H9 (cell line): ENCODE measurements around the gene KCNMA1. TPM values are rescaled to one million over a fixed set of nuclear protein-coding genes. Genes with fewer than 3 reads are reported as not detected.

Experiments used
- DNase-seq: peaks from one replicate; pipeline ENCODE4 v3.0.0-alpha.2; 2017
- H2AFZ ChIP-seq: one replicate; pipeline ENCODE4 v1.6.1; 2013; ENCODE audit warnings: mild to moderate bottlenecking, low read length, control low read depth, moderate library complexity
- H2AK5ac ChIP-seq: 2 replicates; pipeline ENCODE4 v1.6.1; 2013; ENCODE audit warnings: low read length, control low read depth, mixed read lengths; ENCODE audit not compliant: insufficient read length
- H2BK120ac ChIP-seq: one replicate; pipeline ENCODE4 v1.6.1; 2013; ENCODE audit warnings: low read depth, mild to moderate bottlenecking, low read length, control low read depth, inconsistent platforms; ENCODE audit not compliant: poor library complexity, severe bottlenecking
- H2BK12ac ChIP-seq: 2 replicates; pipeline ENCODE4 v1.6.1; 2013; ENCODE audit warnings: low read length, control low read depth, mixed read lengths, low read depth; ENCODE audit not compliant: insufficient read length
- H2BK15ac ChIP-seq: 2 replicates; pipeline ENCODE4 v1.6.1; 2013; ENCODE audit warnings: low read depth, low read length, control low read depth
- H2BK20ac ChIP-seq: one replicate; pipeline ENCODE4 v1.6.1; 2013; ENCODE audit warnings: low read depth, mild to moderate bottlenecking, low read length, control low read depth, inconsistent platforms; ENCODE audit not compliant: poor library complexity, severe bottlenecking
- H2BK5ac ChIP-seq: 2 replicates; pipeline ENCODE4 v1.6.1; 2013; ENCODE audit warnings: low read length, control low read depth, mixed read lengths; ENCODE audit not compliant: insufficient read length
- H3K14ac ChIP-seq: 2 replicates; pipeline ENCODE4 v1.6.1; 2013; ENCODE audit warnings: low read length, control low read depth; ENCODE audit not compliant: insufficient read depth
- H3K18ac ChIP-seq: 2 replicates; pipeline ENCODE4 v1.6.1; 2013; ENCODE audit warnings: low read depth, mild to moderate bottlenecking, mixed read lengths, low read length, control low read depth; ENCODE audit not compliant: insufficient read length
- H3K23ac ChIP-seq: 2 replicates; pipeline ENCODE4 v1.6.1; 2013; ENCODE audit warnings: low read length, control low read depth, mixed read lengths, low read depth; ENCODE audit not compliant: insufficient read length
- H3K23me2 ChIP-seq: 2 replicates; pipeline ENCODE4 v1.6.1; 2013; ENCODE audit warnings: low read depth, mild to moderate bottlenecking, mixed read lengths, low read length, control low read depth; ENCODE audit not compliant: insufficient read length, poor library complexity, severe bottlenecking
- H3K27ac ChIP-seq: 2 replicates; pipeline ENCODE4 v1.5.1; 2013; ENCODE audit warnings: low read length, control low read depth, mixed read lengths, low read depth; ENCODE audit not compliant: insufficient read length
- H3K27me3 ChIP-seq: 2 replicates; pipeline ENCODE4 v1.6.1; 2013; ENCODE audit warnings: low read length, control low read depth, inconsistent platforms; ENCODE audit not compliant: insufficient read depth
- H3K4ac ChIP-seq: 2 replicates; pipeline ENCODE4 v1.6.1; 2013; ENCODE audit warnings: low read depth, mild to moderate bottlenecking, control low read depth, inconsistent platforms, low read length, moderate library complexity
- H3K4me1 ChIP-seq: 2 replicates; pipeline ENCODE4 v1.6.1; 2013; ENCODE audit warnings: low read length, control low read depth, inconsistent platforms; ENCODE audit not compliant: insufficient read depth
- H3K4me2 ChIP-seq: 2 replicates; pipeline ENCODE4 v1.6.1; 2013; ENCODE audit warnings: low read length, control low read depth, mixed read lengths; ENCODE audit not compliant: insufficient read length, insufficient read depth
- H3K56ac ChIP-seq: 2 replicates; pipeline ENCODE4 v1.6.1; 2013; ENCODE audit warnings: low read depth, mild to moderate bottlenecking, mixed read lengths, low read length, control low read depth; ENCODE audit not compliant: insufficient read length
- H3K79me1 ChIP-seq: 2 replicates; pipeline ENCODE4 v1.6.1; 2013; ENCODE audit warnings: low read depth, mild to moderate bottlenecking, moderate library complexity, low read length, control low read depth, inconsistent platforms; ENCODE audit not compliant: insufficient read depth, poor library complexity, severe bottlenecking
- H3K79me2 ChIP-seq: 2 replicates; pipeline ENCODE4 v1.6.1; 2013; ENCODE audit warnings: low read length, control low read depth, inconsistent platforms; ENCODE audit not compliant: insufficient read depth
- H3K9ac ChIP-seq: 2 replicates; pipeline ENCODE4 v1.6.1; 2013; ENCODE audit warnings: low read length, control low read depth, mixed read lengths; ENCODE audit not compliant: insufficient read length; ENCODE audit errors: extremely low read depth
- H3K9me3 ChIP-seq: one replicate; pipeline ENCODE4 v1.6.1; 2013; ENCODE audit warnings: low read depth, low read length, inconsistent platforms; ENCODE audit not compliant: control insufficient read depth
- H3T11ph ChIP-seq: one replicate; pipeline ENCODE4 v1.6.1; 2013; ENCODE audit warnings: mild to moderate bottlenecking, low read length, control low read depth, inconsistent platforms
- H4K20me1 ChIP-seq: one replicate; pipeline ENCODE4 v1.6.1; 2013; ENCODE audit not compliant: control insufficient read depth, insufficient read length, insufficient read depth
- H4K5ac ChIP-seq: 2 replicates; pipeline ENCODE4 v1.6.1; 2013; ENCODE audit warnings: low read depth, mild to moderate bottlenecking, mixed read lengths, low read length, control low read depth; ENCODE audit not compliant: insufficient read length
- H4K8ac ChIP-seq: replicated peaks from 2 replicates; pipeline ENCODE4 v1.6.1; 2013; ENCODE audit warnings: low read length, control low read depth, mixed read lengths, low read depth; ENCODE audit not compliant: insufficient read length
- H4K91ac ChIP-seq: 2 replicates; pipeline ENCODE4 v1.6.1; 2013; ENCODE audit warnings: low read depth, mild to moderate bottlenecking, moderate library complexity, mixed read lengths, low read length, control low read depth; ENCODE audit not compliant: insufficient read length
- H3K27ac Mint-ChIP-seq, 3 experiments: 2 replicates in 2 of 3; 3 replicates in 1 of 3; pipeline ENCODE4 v1.8.0; 2020 to 2021; ENCODE audit warnings: mixed read lengths in 3 of 3, mild to moderate bottlenecking in 1 of 3, moderate library complexity in 1 of 3
- H3K27me3 Mint-ChIP-seq: 2 replicates; pipeline ENCODE4 v1.8.0; 2021; ENCODE audit warnings: low read depth, mild to moderate bottlenecking, moderate library complexity, mixed read lengths
- H3K36me3 Mint-ChIP-seq, 3 experiments: 2 replicates in 2 of 3; 3 replicates in 1 of 3; pipeline ENCODE4 v1.8.0; 2020 to 2021; ENCODE audit warnings: low read depth in 3 of 3, mixed read lengths in 3 of 3; ENCODE audit not compliant: insufficient read depth in 1 of 3
- H3K4me1 Mint-ChIP-seq, 2 experiments: 2 replicates each; pipeline ENCODE4 v1.8.0; 2020; ENCODE audit warnings: mixed read lengths in 2 of 2
- H3K4me3 Mint-ChIP-seq, 2 experiments: 2 replicates in 1 of 2; 3 replicates in 1 of 2; pipeline ENCODE4 v1.8.0; 2020 to 2021; ENCODE audit warnings: mild to moderate bottlenecking in 2 of 2, mixed read lengths in 2 of 2, moderate library complexity in 1 of 2
- H3K9me3 Mint-ChIP-seq, 2 experiments: 2 replicates in 1 of 2; 3 replicates in 1 of 2; pipeline ENCODE4 v1.8.0; 2020; ENCODE audit warnings: mild to moderate bottlenecking in 2 of 2, mixed read lengths in 2 of 2, moderate library complexity in 1 of 2
- CTCF ChIP-seq: fragments of 200-600 bp; sonication (generic); conservative IDR thresholded peaks from 3 replicates; pipeline ENCODE4 v1.8.0; 2021; ENCODE audit warnings: antibody characterized with exemption, mild to moderate bottlenecking
- WGBS: extraction: QIAGEN DNeasy Blood & Tissue Kit; methylation state at CpG from one replicate; pipeline ENCODE4 v1.1.7; 2013; ENCODE audit warnings: missing lambda C conversion rate, low lambda C conversion rate, mixed read lengths; ENCODE audit not compliant: insufficient read length; ENCODE audit errors: extremely low coverage; 5-methylcytosine and 5-hydroxymethylcytosine counted together
- total RNA-seq: library from RNA; stranded (reverse); gene quantifications from 2 replicates; pipeline ENCODE4 v1.2.1, GENCODE V29; 2021

KCNMA1 gene
- total RNA-seq, 1 experiment from 2014 or later, result 2.0 TPM

GRCh38 chr10:77037735-77038403, 599.7 kb downstream of the KCNMA1 start:
- H3K14ac ChIP-seq, result no peak overlapping the region
- no peak overlapping the region for H4K5ac ChIP-seq
- Mint-ChIP-seq H3K36me3 (no peaks in the 10 kb centered on the region), H3K9me3 (no peaks in the 10 kb centered on the region), H3K27ac (peak overlapping the region in 1 of 3 experiments; percentile 44; a peak in 2 of 7 replicates), H3K4me1 (peaks cover 13 to 22% of the 10 kb centered on the region in 2 experiments), H3K27me3 (peaks cover 8% of the 10 kb centered on the region), H3K4me3 (no peak overlapping the region)
- no peak for TF ChIP-seq CTCF
- no peak overlapping the region for H3K18ac ChIP-seq
- H3K9me3 ChIP-seq, result no peaks in the 10 kb centered on the region
- H2BK120ac ChIP-seq, result no peak overlapping the region
- no peaks in the 10 kb centered on the region for H3K79me1 ChIP-seq
- WGBS, result no CpG with 5 or more reads among the region's 8 CpGs
- H3K9ac ChIP-seq, result no peak overlapping the region
- H2BK5ac ChIP-seq, result no peak overlapping the region
- no peak overlapping the region for H2BK20ac ChIP-seq
- no peak overlapping the region for H3T11ph ChIP-seq
- no peak overlapping the region for H4K8ac ChIP-seq
- H3K4me1 ChIP-seq, result no peaks in the 10 kb centered on the region; the same call in 1 of the 2 replicates
- no peak overlapping the region for H4K91ac ChIP-seq
- H2BK12ac ChIP-seq, result no peak overlapping the region
- H2BK15ac ChIP-seq, result no peak overlapping the region
- H3K4ac ChIP-seq, result no peak overlapping the region
- no peak overlapping the region for H2AK5ac ChIP-seq
- no peaks in the 10 kb centered on the region for H3K27me3 ChIP-seq
- H3K56ac ChIP-seq, result no peak overlapping the region
- H3K27ac ChIP-seq, result no peak overlapping the region
- H3K23ac ChIP-seq, result no peak overlapping the region
- peak overlapping the region; percentile 27 for H2AFZ ChIP-seq
- no peak overlapping the region for H3K4me2 ChIP-seq
- no peak for DNase-seq
- no peaks in the 10 kb centered on the region for H3K79me2 ChIP-seq
- no peaks in the 10 kb centered on the region for H3K23me2 ChIP-seq
- no peaks in the 10 kb centered on the region for H4K20me1 ChIP-seq
